ENCODE measurements around the gene SMIM11. TPM values are rescaled to one million over a fixed set of nuclear protein-coding genes. Genes with fewer than 3 reads are reported as not detected.
"Not testable (repeated sequence)": the region's sequence is repeated elsewhere in the genome, so short reads cannot be mapped to it uniquely, and the experiment has no call there.

The SMIM11 gene
- total and polyA plus RNA-seq, 2 of the 4 experiments (the other 2 are of a cell fraction) = 3.6 to 8.8 TPM

- H3K23ac ChIP-seq (ENCODE audit: low read depth, low read length); CTCF ChIA-PET; DNase-seq; H4K8ac ChIP-seq (ENCODE audit: low read depth in 2 of 2, low read length in 2 of 2); H3K4me2 ChIP-seq (ENCODE audit: low read depth, low read length); in situ Hi-C loops (cut with MboI; ENCODE audit: low sequenced_read_pairs); H3K18ac ChIP-seq (ENCODE audit: low read depth, low read length); H3K4ac ChIP-seq (ENCODE audit: low read depth, low read length); H2BK20ac ChIP-seq (ENCODE audit: low read depth, low read length); POLR2A ChIA-PET (ENCODE audit: unreplicated experiment); H2AFZ ChIP-seq (replicated peaks; ENCODE audit: low read length, poor library complexity); H3K27me3 ChIP-seq (ENCODE audit: control insufficient read depth, insufficient read depth, low read length); intact Hi-C loops (cut with micrococcal nuclease); H3K14ac ChIP-seq (replicated peaks; ENCODE audit: low read depth, low read length); H3K79me1 ChIP-seq (ENCODE audit: low read depth in 1 of 2, low read length in 2 of 2); H4K20me1 ChIP-seq (ENCODE audit: insufficient read depth, low read length); H2BK15ac ChIP-seq (ENCODE audit: low read depth, low read length); dilution Hi-C loops (cut with HindIII; ENCODE audit: low sequenced_read_pairs, unreplicated experiment); H2BK5ac ChIP-seq (ENCODE audit: low read depth, low read length, poor library complexity, severe bottlenecking); BruUV-seq (replicated peaks); H3K9me1 ChIP-seq (ENCODE audit: insufficient read depth, low read length); H4K5ac ChIP-seq (ENCODE audit: low read depth, low read length); H2AK5ac ChIP-seq (ENCODE audit: low read depth, low read length); H3K4me3 ChIP-seq (ENCODE audit: insufficient read depth, low read depth, low read length); H2AK9ac ChIP-seq (replicated peaks; ENCODE audit: low read depth, low read length, poor library complexity); H2BK120ac ChIP-seq (ENCODE audit: low read depth, low read length); H3K27ac ChIP-seq (ENCODE audit: insufficient read depth, low read length); H3K9ac ChIP-seq (ENCODE audit: low read depth, low read length); H3K4me1 ChIP-seq (ENCODE audit: control insufficient read depth, insufficient read depth, low read length); H3K56ac ChIP-seq (ENCODE audit: extremely low read depth, insufficient read depth, low read length); H3K36me3 ChIP-seq (ENCODE audit: control insufficient read depth, insufficient read depth, low read length); H3K9me3 ChIP-seq (ENCODE audit: control insufficient read depth, insufficient read depth, low read length); H4K91ac ChIP-seq (ENCODE audit: insufficient read depth, low read depth, low read length): not testable (repeated sequence)
- ATAC-seq (ENCODE audit: low read depth) = peak; percentile 46; the same call in 1 of the 2 replicates
- no CpG with 5 or more reads among the region's 2 CpGs for WGBS, 2 experiments (ENCODE audit: extremely low coverage in 2 of 2, insufficient read length in 1 of 2)
Measured at GRCh38 chr21:34383138-34383537, 7.8 kb downstream of the SMIM11 start.

GRCh38 chr21:34383724-34384415 lies 8.6 kb downstream of the SMIM11 start:
- H3K9ac ChIP-seq (ENCODE audit: low read depth, low read length); H3K14ac ChIP-seq (replicated peaks; ENCODE audit: low read depth, low read length); H3K4me2 ChIP-seq (ENCODE audit: low read depth, low read length); H2BK5ac ChIP-seq (ENCODE audit: low read depth, low read length, poor library complexity, severe bottlenecking); H3K18ac ChIP-seq (ENCODE audit: low read depth, low read length); H3K9me1 ChIP-seq (ENCODE audit: insufficient read depth, low read length); intact Hi-C loops (cut with micrococcal nuclease); H4K5ac ChIP-seq (ENCODE audit: low read depth, low read length); CTCF ChIA-PET; H3K36me3 ChIP-seq (ENCODE audit: control insufficient read depth, insufficient read depth, low read length); H4K8ac ChIP-seq (ENCODE audit: low read depth in 2 of 2, low read length in 2 of 2); H2BK120ac ChIP-seq (ENCODE audit: low read depth, low read length); dilution Hi-C loops (cut with HindIII; ENCODE audit: low sequenced_read_pairs, unreplicated experiment); H3K23ac ChIP-seq (ENCODE audit: low read depth, low read length); H3K9me3 ChIP-seq (ENCODE audit: control insufficient read depth, insufficient read depth, low read length); H3K27me3 ChIP-seq (ENCODE audit: control insufficient read depth, insufficient read depth, low read length); POLR2A ChIA-PET (ENCODE audit: unreplicated experiment); H2AK5ac ChIP-seq (ENCODE audit: low read depth, low read length); H2BK15ac ChIP-seq (ENCODE audit: low read depth, low read length); H3K27ac ChIP-seq (ENCODE audit: insufficient read depth, low read length); H3K4ac ChIP-seq (ENCODE audit: low read depth, low read length); H2AK9ac ChIP-seq (replicated peaks; ENCODE audit: low read depth, low read length, poor library complexity); H3K4me1 ChIP-seq (ENCODE audit: control insufficient read depth, insufficient read depth, low read length); DNase-seq; H2AFZ ChIP-seq (replicated peaks; ENCODE audit: low read length, poor library complexity); H2BK20ac ChIP-seq (ENCODE audit: low read depth, low read length); H3K56ac ChIP-seq (ENCODE audit: extremely low read depth, insufficient read depth, low read length); H3K4me3 ChIP-seq (ENCODE audit: insufficient read depth, low read depth, low read length); in situ Hi-C loops (cut with MboI; ENCODE audit: low sequenced_read_pairs); BruUV-seq (replicated peaks); H3K79me1 ChIP-seq (ENCODE audit: low read depth in 1 of 2, low read length in 2 of 2); H4K91ac ChIP-seq (ENCODE audit: insufficient read depth, low read depth, low read length); H4K20me1 ChIP-seq (ENCODE audit: insufficient read depth, low read length): not testable (repeated sequence)
- 0 out of 2 replicates have a peak, but pooled peaks have one; percentile 21 for ATAC-seq (ENCODE audit: low read depth)
- no CpG with 5 or more reads among the region's 14 CpGs for WGBS, 2 experiments (ENCODE audit: extremely low coverage in 2 of 2, insufficient read length in 1 of 2)

All from IMR-90 (cell line).